GM12878 (cell line): Measurements from ENCODE around the gene EMX1. TPM values are rescaled to one million over a fixed set of nuclear protein-coding genes. Genes with fewer than 3 reads are reported as not detected.

Experiments used
- ATAC-seq: fragments of 200-7000 bp; cut with Tn5 transposase; 3 replicates; pipeline ENCODE4 v1.9.1; 2020; ENCODE audit warnings: mild to moderate bottlenecking, moderate library complexity
- BruUV-seq: library from RNA; stranded (reverse); fragments of 400-500 nt; replicated peaks from 2 replicates; lab custom pipeline; 2021; lab: Mats Ljungman, UMichigan
- CTCF ChIA-PET: fragments of 300-600 bp; sonication (Branson Sonifier 250); formaldehyde crosslinking; extraction: SDS; loops from one replicate; lab custom pipeline; 2021; ENCODE audit warnings: inconsistent platforms; lab: Yijun Ruan, JAX
- POLR2A ChIA-PET: fragments of 350-600 bp; formaldehyde crosslinking; extraction: SDS; loops from one replicate; lab custom pipeline; 2021; ENCODE audit warnings: inconsistent platforms; lab: Charles Lee
- RAD21 ChIA-PET: fragments of 300-600 bp; sonication (Branson Sonifier 250); formaldehyde crosslinking; loops from one replicate; lab custom pipeline; 2023; ENCODE audit warnings: antibody characterized with exemption; ENCODE audit not compliant: unreplicated experiment; lab: Charles Lee
- SMC1A ChIA-PET: fragments of 300-600 bp; sonication (Branson Sonifier 250); formaldehyde crosslinking; loops from one replicate; lab custom pipeline; 2023; ENCODE audit not compliant: unreplicated experiment, uncharacterized antibody; lab: Charles Lee
- DNase-seq: peaks from one replicate; pipeline ENCODE4 v3.0.0-alpha.2; 2011; ENCODE audit warnings: low read depth, low spot score
- FAIRE-seq: peaks from 3 replicates; lab custom pipeline; 2011; peaks lifted over from hg19 to GRCh38; lab: Jason Lieb, UNC
- H2AFZ ChIP-seq: 2 replicates; pipeline ENCODE4 v1.6.0; 2011; ENCODE audit warnings: low read depth, low read length, control low read depth; ENCODE audit not compliant: control insufficient read depth
- H3K27ac ChIP-seq: 2 replicates; pipeline ENCODE4 v1.5.1; 2011; ENCODE audit warnings: control low read depth; ENCODE audit not compliant: control insufficient read depth, insufficient read depth
- H3K27me3 ChIP-seq, 2 experiments: replicated peaks in 1 of 2; 2 replicates each; pipeline versions ENCODE4 v1.6.0 to v1.6.1; 2011; ENCODE audit warnings: low read length in 1 of 2; ENCODE audit not compliant: control insufficient read depth in 2 of 2, insufficient read depth in 2 of 2
- H3K36me3 ChIP-seq, 2 experiments: 2 replicates each; pipeline ENCODE4 v1.5.1; 2011; ENCODE audit warnings: low read length in 1 of 2; ENCODE audit not compliant: control insufficient read depth in 2 of 2, insufficient read depth in 2 of 2
- H3K4me1 ChIP-seq: 2 replicates; pipeline ENCODE4 v1.6.1; 2011; ENCODE audit warnings: mild to moderate bottlenecking, low read length, moderate library complexity, mixed read lengths; ENCODE audit not compliant: control insufficient read depth, insufficient read depth
- H3K4me2 ChIP-seq: 2 replicates; pipeline ENCODE4 v1.6.0; 2011; ENCODE audit warnings: control low read depth; ENCODE audit not compliant: control insufficient read depth, insufficient read depth
- H3K4me3 ChIP-seq: fragments of 200-600 bp; sonication (generic); 2 replicates; pipeline ENCODE4 v1.5.1; 2016
- H3K79me2 ChIP-seq: 2 replicates; pipeline ENCODE4 v1.6.0; 2011; ENCODE audit warnings: low read length; ENCODE audit not compliant: control insufficient read depth, insufficient read depth
- H3K9ac ChIP-seq: 2 replicates; pipeline ENCODE4 v1.8.0; 2011; ENCODE audit warnings: low read length, control low read depth, mixed read lengths; ENCODE audit not compliant: control insufficient read depth, insufficient read depth
- H3K9me3 ChIP-seq: replicated peaks from 3 replicates; pipeline ENCODE4 v1.5.1; 2011; ENCODE audit warnings: mild to moderate bottlenecking, low read length; ENCODE audit not compliant: control insufficient read depth, insufficient read depth
- H4K20me1 ChIP-seq: 2 replicates; pipeline ENCODE4 v1.6.0; 2011; ENCODE audit not compliant: control insufficient read depth, insufficient read depth
- DPF2 ChIP-seq: fragments of 450-650 bp; IDR thresholded peaks from 2 replicates; pipeline ENCODE4 v1.6.1; 2017; ENCODE audit warnings: mild to moderate bottlenecking
- EED ChIP-seq: sonication (generic); IDR thresholded peaks from 2 replicates; pipeline ENCODE4 v1.6.1; 2016; ENCODE audit warnings: antibody characterized with exemption, low read depth
- GABPA ChIP-seq: IDR thresholded peaks from 2 replicates; pipeline ENCODE4 v1.6.1; 2014; ENCODE audit warnings: antibody characterized with exemption, low read depth, mild to moderate bottlenecking, inconsistent platforms
- LARP7 ChIP-seq: fragments of 450-650 bp; IDR thresholded peaks from 2 replicates; pipeline ENCODE4 v1.6.1; 2017; ENCODE audit warnings: mild to moderate bottlenecking
- RUNX3 ChIP-seq: IDR thresholded peaks from 2 replicates; pipeline ENCODE4 v1.6.1; 2012; ENCODE audit warnings: low read length, inconsistent platforms
- ZBED1 ChIP-seq: IDR thresholded peaks from 2 replicates; pipeline ENCODE4 v1.6.1; 2016; ENCODE audit warnings: borderline replicate concordance
- WGBS: methylation state at CpG from one replicate; pipeline ENCODE4 v1.1.6; 2016; ENCODE audit warnings: low lambda C conversion rate; ENCODE audit not compliant: insufficient replicate concordance, insufficient coverage; ENCODE audit errors: missing lambda C conversion rate; 5-methylcytosine and 5-hydroxymethylcytosine counted together
- in situ Hi-C: fragments of 300-500 bp; cut with MboI; formaldehyde crosslinking; loops from 9 replicates; pipeline ENCODE4 v1.14.3; 2018; ENCODE audit warnings: mixed read lengths
- intact Hi-C: fragments of 100-400 bp; cut with micrococcal nuclease; formaldehyde crosslinking; loops from one replicate; pipeline ENCODE4 v1.14.2; 2022; ENCODE audit not compliant: unreplicated experiment
- polyA plus RNA-seq, 11 experiments: library from polyadenylated mRNA; depleted of rRNA in 4 of 11; unstranded in 6 of 11; stranded (reverse) in 5 of 11; fragments of >200 nt; fragmentation: Nextera tagmentation in 4 of 11; fragmentation: Illumina TruSeq in 1 of 11; extraction: Ambion mirVana in 4 of 11; extraction: Trizol in 1 of 11; gene quantifications; 1 replicate in 1 of 11; 2 replicates in 10 of 11; pipeline versions ENCODE4 v1.2.1 to v1.2.3, GENCODE V29; 2011 to 2016; ENCODE audit warnings: inconsistent platforms in 2 of 11, missing spikeins in 2 of 11, low read depth in 1 of 11
- total RNA-seq, 4 experiments: library from RNA; depleted of rRNA in 3 of 4; stranded (reverse); fragments of >200 nt in 3 of 4; fragmentation: Illumina TruSeq in 1 of 4; extraction: Trizol in 1 of 4; gene quantifications; 2 replicates each; pipeline versions ENCODE4 v1.2.1 to v1.2.3, GENCODE V29; 2013 to 2021
- TF ChIP-seq, protein P1 (sequence below), 3 experiments: IDR thresholded peaks in 2 of 3; conservative IDR thresholded peaks in 1 of 3; 2 replicates each; pipeline ENCODE4 v1.5.1; 2011; ENCODE audit warnings: low read depth in 3 of 3, low read length in 3 of 3, mild to moderate bottlenecking in 3 of 3, control low read depth in 2 of 3, moderate library complexity in 2 of 3, inconsistent platforms in 1 of 3, mixed read lengths in 1 of 3; ENCODE audit not compliant: control insufficient read depth in 2 of 3, insufficient read depth in 1 of 3; ENCODE audit errors: extremely low read depth in 1 of 3
- TF ChIP-seq, protein P2 (sequence below): IDR thresholded peaks from 2 replicates; pipeline ENCODE4 v1.6.1; 2012; ENCODE audit warnings: low read length, inconsistent platforms
- TF ChIP-seq, protein P3 (sequence below): fragments of 450-650 bp; IDR thresholded peaks from 2 replicates; pipeline ENCODE4 v1.6.1; 2014; ENCODE audit warnings: mild to moderate bottlenecking

Gene EMX1
- total and polyA plus RNA-seq, 10 of the 15 experiments (the other 5 are each of a cell fraction or from before 2014, with no cell fraction given): 0.07 to 5.1 (median 1.2) TPM; not detected in 1

DNA sequence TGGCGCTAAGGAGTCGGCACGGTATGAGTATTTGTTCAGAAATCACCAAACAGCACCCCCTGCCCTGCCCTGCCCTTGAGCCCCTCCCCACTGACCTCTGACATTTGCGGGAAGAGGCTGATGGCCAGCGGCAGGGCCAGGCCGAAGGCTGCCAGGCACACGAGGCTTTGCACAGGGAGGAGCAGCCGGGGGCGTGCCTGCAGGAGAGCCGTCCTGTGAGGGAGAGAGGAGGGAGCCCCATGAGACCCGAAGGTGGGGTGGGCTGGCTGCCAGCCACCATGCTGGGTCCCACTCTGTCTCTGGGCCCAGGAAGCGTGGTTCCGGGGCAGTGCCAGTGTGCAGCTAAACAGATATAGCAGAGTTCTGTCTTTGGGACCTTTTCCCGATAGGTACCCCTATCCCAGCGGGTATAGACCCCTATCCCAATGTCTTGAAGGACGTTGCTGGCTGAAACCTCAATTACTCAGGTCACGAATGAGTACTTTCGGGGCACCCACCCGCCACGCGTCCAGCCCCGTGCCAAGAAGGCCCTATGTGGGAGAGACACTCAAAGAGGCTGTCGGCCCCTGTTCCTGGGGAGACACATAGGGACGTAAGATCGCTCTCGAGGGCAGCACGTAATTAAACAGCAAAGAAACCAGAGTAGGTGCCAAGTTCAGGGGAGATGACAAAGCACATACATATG lies 43.9 kb downstream of the EMX1 start:
- POLR2A ChIA-PET: no interaction called here
- Histone ChIP-seq H3K36me3 (no peaks in the 10 kb centered on the region), H3K4me3 (no peak overlapping the region), H3K9ac (no peak overlapping the region), H3K79me2 (no peaks in the 10 kb centered on the region), H3K27ac (no peak overlapping the region), H3K27me3 (no peaks in the 10 kb centered on the region; a peak in 1 of 4 replicates), H3K4me2 (no peak overlapping the region), H4K20me1 (no peaks in the 10 kb centered on the region; the same call in 1 of the 2 replicates), H2AFZ (no peak overlapping the region), H3K9me3 (no peaks in the 10 kb centered on the region), H3K4me1 (no peaks in the 10 kb centered on the region)
- SMC1A ChIA-PET: no interaction called here
- intact Hi-C loops (no loop called here), in situ Hi-C loops (no loop called here)
- CTCF ChIA-PET: no interaction called here
- no TSS peak for BruUV-seq
- RAD21 ChIA-PET: interaction anchor here (0.7 kb wide), 1 partner anchor 101 kb away, joined by 3 read pairs; no protein-coding TSS in a partner anchor
- ATAC-seq (no peak), FAIRE-seq (no peak), DNase-seq (no peak)
- TF ChIP-seq ZBED1 (no peak), RUNX3 (no peak), EED (no peak), LARP7 (no peak), GABPA (no peak), DPF2 (no peak)
- TF ChIP-seq, protein P1, sequence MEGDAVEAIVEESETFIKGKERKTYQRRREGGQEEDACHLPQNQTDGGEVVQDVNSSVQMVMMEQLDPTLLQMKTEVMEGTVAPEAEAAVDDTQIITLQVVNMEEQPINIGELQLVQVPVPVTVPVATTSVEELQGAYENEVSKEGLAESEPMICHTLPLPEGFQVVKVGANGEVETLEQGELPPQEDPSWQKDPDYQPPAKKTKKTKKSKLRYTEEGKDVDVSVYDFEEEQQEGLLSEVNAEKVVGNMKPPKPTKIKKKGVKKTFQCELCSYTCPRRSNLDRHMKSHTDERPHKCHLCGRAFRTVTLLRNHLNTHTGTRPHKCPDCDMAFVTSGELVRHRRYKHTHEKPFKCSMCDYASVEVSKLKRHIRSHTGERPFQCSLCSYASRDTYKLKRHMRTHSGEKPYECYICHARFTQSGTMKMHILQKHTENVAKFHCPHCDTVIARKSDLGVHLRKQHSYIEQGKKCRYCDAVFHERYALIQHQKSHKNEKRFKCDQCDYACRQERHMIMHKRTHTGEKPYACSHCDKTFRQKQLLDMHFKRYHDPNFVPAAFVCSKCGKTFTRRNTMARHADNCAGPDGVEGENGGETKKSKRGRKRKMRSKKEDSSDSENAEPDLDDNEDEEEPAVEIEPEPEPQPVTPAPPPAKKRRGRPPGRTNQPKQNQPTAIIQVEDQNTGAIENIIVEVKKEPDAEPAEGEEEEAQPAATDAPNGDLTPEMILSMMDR (IDR thresholded peaks at IDR 0.05 in 2 of 3, conservative IDR thresholded peaks at IDR 0.05 in 1 of 3; ENCODE audit: control insufficient read depth in 2 of 3, extremely low read depth in 1 of 3, insufficient read depth in 1 of 3, low read depth in 3 of 3, low read length in 3 of 3): no peak
- TF ChIP-seq, protein P2, sequence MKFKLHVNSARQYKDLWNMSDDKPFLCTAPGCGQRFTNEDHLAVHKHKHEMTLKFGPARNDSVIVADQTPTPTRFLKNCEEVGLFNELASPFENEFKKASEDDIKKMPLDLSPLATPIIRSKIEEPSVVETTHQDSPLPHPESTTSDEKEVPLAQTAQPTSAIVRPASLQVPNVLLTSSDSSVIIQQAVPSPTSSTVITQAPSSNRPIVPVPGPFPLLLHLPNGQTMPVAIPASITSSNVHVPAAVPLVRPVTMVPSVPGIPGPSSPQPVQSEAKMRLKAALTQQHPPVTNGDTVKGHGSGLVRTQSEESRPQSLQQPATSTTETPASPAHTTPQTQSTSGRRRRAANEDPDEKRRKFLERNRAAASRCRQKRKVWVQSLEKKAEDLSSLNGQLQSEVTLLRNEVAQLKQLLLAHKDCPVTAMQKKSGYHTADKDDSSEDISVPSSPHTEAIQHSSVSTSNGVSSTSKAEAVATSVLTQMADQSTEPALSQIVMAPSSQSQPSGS: no peak
- TF ChIP-seq, protein P3, sequence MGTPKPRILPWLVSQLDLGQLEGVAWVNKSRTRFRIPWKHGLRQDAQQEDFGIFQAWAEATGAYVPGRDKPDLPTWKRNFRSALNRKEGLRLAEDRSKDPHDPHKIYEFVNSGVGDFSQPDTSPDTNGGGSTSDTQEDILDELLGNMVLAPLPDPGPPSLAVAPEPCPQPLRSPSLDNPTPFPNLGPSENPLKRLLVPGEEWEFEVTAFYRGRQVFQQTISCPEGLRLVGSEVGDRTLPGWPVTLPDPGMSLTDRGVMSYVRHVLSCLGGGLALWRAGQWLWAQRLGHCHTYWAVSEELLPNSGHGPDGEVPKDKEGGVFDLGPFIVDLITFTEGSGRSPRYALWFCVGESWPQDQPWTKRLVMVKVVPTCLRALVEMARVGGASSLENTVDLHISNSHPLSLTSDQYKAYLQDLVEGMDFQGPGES: no peak
- 70% methylated on average over 27 of the region's 27 CpGs for WGBS
